GM12891 (cell line): ENCODE data around the gene SLC26A8.

ENCODE experiments used
- PAX5 ChIP-seq: IDR thresholded peaks from 2 replicates; pipeline ENCODE4 v1.6.1; 2011; ENCODE audit warnings: low read length, moderate library complexity, mild to moderate bottlenecking; ENCODE audit not compliant: insufficient read depth, severe bottlenecking
- POLR2A ChIP-seq: IDR thresholded peaks from 2 replicates; pipeline ENCODE4 v1.6.1; 2011; ENCODE audit warnings: low read depth, low read length, control low read depth
- POLR2AphosphoS5 ChIP-seq: IDR thresholded peaks from 2 replicates; pipeline ENCODE4 v1.6.1; 2011; ENCODE audit warnings: low read depth, low read length, control low read depth
- POU2F2 ChIP-seq: IDR thresholded peaks from 2 replicates; pipeline ENCODE4 v1.6.1; 2011; ENCODE audit warnings: low read depth, mild to moderate bottlenecking, control low read depth, low read length, moderate library complexity
- TAF1 ChIP-seq: IDR thresholded peaks from 2 replicates; pipeline ENCODE4 v1.6.1; 2011; ENCODE audit warnings: low read depth, low read length, control low read depth

- TF ChIP-seq POLR2A (no peak), POLR2AphosphoS5 (no peak), TAF1 (no peak), PAX5 (no peak), POU2F2 (no peak)
Observed at GRCh38 chr6:35922139-35922554, 102.3 kb downstream of the SLC26A8 start.
